HepG2 (cell line): Measurements from ENCODE around the gene NKAIN4. TPM values are rescaled to one million over a fixed set of nuclear protein-coding genes. Genes with fewer than 3 reads are reported as not detected.
A peak's percentile ranks its signal among the peaks of the same experiment; 100 is the strongest.

Experiments used
- DNMT3B ChIP-seq: conservative IDR thresholded peaks from 2 replicates; pipeline ENCODE4 v1.6.1; 2016; ENCODE audit warnings: missing biosample characterization, control low read depth
- GABPA ChIP-seq, 2 experiments: IDR thresholded peaks; 2 replicates each; pipeline ENCODE4 v1.6.1; 2011 to 2016; ENCODE audit warnings: low read depth in 2 of 2, low read length in 1 of 2, missing biosample characterization in 1 of 2, missing genetic modification characterization in 1 of 2
- GABPB1 ChIP-seq: IDR thresholded peaks from 2 replicates; pipeline ENCODE4 v1.6.1; 2016; ENCODE audit warnings: mild to moderate bottlenecking, missing genetic modification reagents, moderate library complexity, missing compliant biosample characterization
- HDAC1 ChIP-seq: sonication (generic); formaldehyde crosslinking; IDR thresholded peaks from 2 replicates; pipeline ENCODE4 v1.5.1; 2020; ENCODE audit warnings: mild to moderate bottlenecking, missing genetic modification reagents
- IRF9 ChIP-seq: sonication (generic); formaldehyde crosslinking; IDR thresholded peaks from 2 replicates; pipeline ENCODE4 v1.8.0; 2022; ENCODE audit warnings: missing genetic modification reagents, mild to moderate bottlenecking, borderline replicate concordance
- NKX3-1 ChIP-seq: sonication (generic); formaldehyde crosslinking; IDR thresholded peaks from 2 replicates; pipeline ENCODE4 v1.5.0; 2020; ENCODE audit warnings: missing genetic modification reagents
- NR2F2 ChIP-seq: IDR thresholded peaks from 2 replicates; pipeline ENCODE4 v1.6.1; 2012; ENCODE audit warnings: low read depth, inconsistent platforms, borderline replicate concordance
- PATZ1 ChIP-seq: sonication (generic); formaldehyde crosslinking; IDR thresholded peaks from 2 replicates; pipeline ENCODE4 v1.4.0; 2020; ENCODE audit warnings: missing genetic modification reagents
- PCBP1 ChIP-seq: fragments of 200-400 bp; formaldehyde crosslinking; IDR thresholded peaks from 2 replicates; pipeline ENCODE4 v1.6.1; 2017; ENCODE audit warnings: mild to moderate bottlenecking, low read depth, low read length, borderline replicate concordance
- REPIN1 ChIP-seq: sonication (generic); formaldehyde crosslinking; IDR thresholded peaks from 2 replicates; pipeline ENCODE4 v1.8.0; 2022; ENCODE audit warnings: missing genetic modification reagents, low read depth, mild to moderate bottlenecking, borderline replicate concordance
- RFXANK ChIP-seq: IDR thresholded peaks from 2 replicates; pipeline ENCODE4 v1.6.1; 2016
- RXRA ChIP-seq: sonication (generic); formaldehyde crosslinking; IDR thresholded peaks from 2 replicates; pipeline ENCODE4 v1.5.1; 2020; ENCODE audit warnings: missing genetic modification reagents
- ZFP37 ChIP-seq: sonication (generic); formaldehyde crosslinking; IDR thresholded peaks from 2 replicates; pipeline ENCODE4 v1.4.0; 2020; ENCODE audit warnings: missing genetic modification reagents, borderline replicate concordance
- ZNF142 ChIP-seq: sonication (generic); formaldehyde crosslinking; IDR thresholded peaks from 2 replicates; pipeline ENCODE4 v1.4.0; 2020; ENCODE audit warnings: missing genetic modification reagents
- ZNF225 ChIP-seq: sonication (generic); formaldehyde crosslinking; IDR thresholded peaks from 2 replicates; pipeline ENCODE4 v1.4.0; 2020; ENCODE audit warnings: mild to moderate bottlenecking, missing genetic modification reagents
- ZNF317 ChIP-seq: sonication (generic); formaldehyde crosslinking; IDR thresholded peaks from 2 replicates; pipeline ENCODE4 v1.5.0; 2020; ENCODE audit warnings: mild to moderate bottlenecking, missing genetic modification reagents
- ZNF333 ChIP-seq: sonication (generic); formaldehyde crosslinking; IDR thresholded peaks from 2 replicates; pipeline ENCODE4 v1.4.0; 2020; ENCODE audit warnings: mild to moderate bottlenecking, missing genetic modification reagents, borderline replicate concordance
- ZSCAN21 ChIP-seq: sonication (generic); formaldehyde crosslinking; IDR thresholded peaks from 2 replicates; pipeline ENCODE4 v1.8.0; 2022; ENCODE audit warnings: mild to moderate bottlenecking, missing genetic modification reagents, moderate library complexity, borderline replicate concordance
- polyA plus RNA-seq, 8 experiments: library from polyadenylated mRNA; depleted of rRNA in 3 of 8; stranded (reverse) in 7 of 8; unstranded in 1 of 8; fragments of >200 nt; fragmentation: Illumina TruSeq in 4 of 8; extraction: Trizol in 4 of 8; gene quantifications; 2 replicates each; pipeline versions ENCODE4 v1.2.1 to v1.2.3, GENCODE V29; 2011 to 2016; ENCODE audit warnings: low read depth in 4 of 8, missing spikeins in 1 of 8, mixed read lengths in 1 of 8; ENCODE audit not compliant: insufficient read depth in 1 of 8
- total RNA-seq, 5 experiments: library from RNA; depleted of rRNA; stranded (reverse); fragments of >200 nt; fragmentation: Illumina TruSeq; extraction: Trizol; gene quantifications; 2 replicates each; pipeline ENCODE4 v1.2.3, GENCODE V29; 2016; ENCODE audit warnings: low read depth in 1 of 5

NKAIN4 gene
- total and polyA plus RNA-seq, 2 of the 13 experiments (the other 11 are each of a cell fraction or from before 2014, with no cell fraction given) = not detected

- 0 out of 2 replicates have a peak, but pooled peaks have one; percentile 13 for TF ChIP-seq ZNF142 (CRISPR knock-in tag)
- TF ChIP-seq PATZ1 (CRISPR knock-in tag) = peak; percentile 49; the same call in 1 of the 2 replicates
- 0 out of 2 replicates have a peak, but pooled peaks have one; percentile 64 for TF ChIP-seq PCBP1
- 0 out of 2 replicates have a peak, but pooled peaks have one; percentile 76 for TF ChIP-seq ZFP37 (CRISPR knock-in tag)
- no peak; the same call in 1 of the 2 replicates for TF ChIP-seq ZNF225
- TF ChIP-seq NR2F2 = no peak
- TF ChIP-seq ZNF317 (CRISPR knock-in tag) = peak; percentile 73; the same call in 1 of the 2 replicates
- no peak for TF ChIP-seq RFXANK (CRISPR knock-in tag)
- no peak; the same call in 1 of the 2 replicates for TF ChIP-seq NKX3-1
- peak; percentile 54 for TF ChIP-seq GABPB1
- peak; percentile 30; the same call in 1 of the 2 replicates for TF ChIP-seq GABPA (IDR thresholded peaks at IDR 0.05; ENCODE audit: low read depth, low read length)
- TF ChIP-seq GABPA (CRISPR knock-in tag; IDR thresholded peaks at IDR 0.05; ENCODE audit: low read depth) = peak; percentile 58; the same call in 1 of the 2 replicates
- TF ChIP-seq ZNF333 (CRISPR knock-in tag) = no peak
- TF ChIP-seq HDAC1 (CRISPR knock-in tag) = peak; percentile 43; the same call in 1 of the 2 replicates
- peak; percentile 50; the same call in 1 of the 2 replicates for TF ChIP-seq RXRA
- peak; percentile 69; the same call in 1 of the 2 replicates for TF ChIP-seq DNMT3B (CRISPR knock-in tag)
- peak; percentile 69; the same call in 1 of the 2 replicates for TF ChIP-seq IRF9 (CRISPR knock-in tag)
- peak; percentile 38; the same call in 1 of the 2 replicates for TF ChIP-seq ZSCAN21 (CRISPR knock-in tag)
- no peak for TF ChIP-seq REPIN1 (CRISPR knock-in tag)
These were observed 19.5 kb upstream of the NKAIN4 start (continued) for GRCh38 chr20:63273635-63274380.
